Heart right ventricle (tissue), 16 donors: ENCODE data around the gene DNAJC7. TPM values are rescaled to one million over a fixed set of nuclear protein-coding genes. Genes with fewer than 3 reads are reported as not detected.

ENCODE experiments used
- ATAC-seq, 8 donors: fragments of 200-7000 bp; cut with Tn5 transposase; one replicate each; pipeline ENCODE4 v1.9.1; 2020; ENCODE audit warnings: mild to moderate bottlenecking in 8 of 8, moderate library complexity in 8 of 8, moderate number of reproducible peaks in 1 of 8
- DNase-seq, 2 donors: peaks; one replicate each; pipeline ENCODE4 v3.0.0-alpha.2; 2020
- H3K27ac ChIP-seq, 10 donors: fragments of 200-600 bp; sonication (generic) in 2 of 10; one replicate each; pipeline versions ENCODE4 v1.5.0 to v1.8.0; 2020 to 2022; ENCODE audit warnings: mild to moderate bottlenecking in 3 of 10
- H3K27me3 ChIP-seq, 7 donors: fragments of 200-600 bp; one replicate each; pipeline ENCODE4 v1.8.0; 2021 to 2022; ENCODE audit warnings: mild to moderate bottlenecking in 2 of 7
- H3K36me3 ChIP-seq, 9 donors: fragments of 200-600 bp; sonication (generic) in 1 of 9; one replicate each; pipeline versions ENCODE4 v1.5.0 to v1.8.0; 2020 to 2022; ENCODE audit warnings: mild to moderate bottlenecking in 2 of 9
- H3K4me1 ChIP-seq, 9 donors: fragments of 200-600 bp; sonication (generic) in 1 of 9; one replicate each; pipeline versions ENCODE4 v1.5.0 to v1.8.0; 2020 to 2022; ENCODE audit warnings: mild to moderate bottlenecking in 4 of 9
- H3K4me3 ChIP-seq, 10 donors: fragments of 200-600 bp; sonication (generic) in 2 of 10; one replicate each; pipeline versions ENCODE4 v1.5.0 to v1.8.0; 2020 to 2022; ENCODE audit warnings: mild to moderate bottlenecking in 7 of 10, moderate library complexity in 2 of 10
- H3K9me3 ChIP-seq, 11 donors: fragments of 200-600 bp in 10 of 11; sonication (generic) in 2 of 11; one replicate each; pipeline versions ENCODE4 v1.5.0 to v1.8.0; 2013 to 2022; ENCODE audit warnings: mild to moderate bottlenecking in 2 of 11, control low read depth in 1 of 11, moderate library complexity in 1 of 11
- CTCF ChIP-seq, 9 donors: fragments of 200-600 bp; sonication (generic) in 2 of 9; IDR thresholded peaks; one replicate each; pipeline versions ENCODE4 v1.5.0 to v1.8.0; 2021 to 2022; ENCODE audit warnings: antibody characterized with exemption in 9 of 9, mild to moderate bottlenecking in 5 of 9, moderate library complexity in 1 of 9
- WGBS, 2 donors: extraction: QIAGEN DNeasy Blood & Tissue Kit; methylation state at CpG; one replicate each; pipeline ENCODE4 v1.1.7; 2013; ENCODE audit warnings: inconsistent platforms in 1 of 2; 5-methylcytosine and 5-hydroxymethylcytosine counted together
- intact Hi-C, 10 donors: fragments of 100-400 bp; cut with DNase I; formaldehyde crosslinking; loops; one replicate each; pipeline versions ENCODE4 v1.11.1 to v1.14.2; 2022
- polyA plus RNA-seq, 2 donors: library from polyadenylated mRNA; stranded (reverse); fragments of 200-250 nt; gene quantifications; one replicate each; pipeline ENCODE4 v1.2.3, GENCODE V29; 2013
- total RNA-seq, 10 donors: library from RNA; stranded (reverse); fragmentation: NEBNext Ultra II Directional in 3 of 10; extraction: Animal tissue kit (Norgen Biotek cat#: 25700) in 3 of 10; gene quantifications; one replicate each; pipeline versions ENCODE4 v1.2.1 to v1.2.4, GENCODE V29; 2021 to 2023
- donor health status: Arrhythmogenic right ventricular cardiomyopathy.
- donor health status: ischemic (EF 13 %, LVEDD 7.1; RV severe dilation, severe dysfunction).
- donor health status: healthy with polysubstance abuse.
- donor health status: DM: no; HTN: yes; CAD: no.
- donor health status: DM: no; HTN: no; CAD: no.
- donor health status: ischemic (EF 25% LVEDD 6.9; RV normal size, moderate dysfunction).
- donor health status: ischemic (EF 25% LVEDD 5.7; RV mildly dilated, moderate dysfunction).
- donor health status: healthy.
- donor health status: DM: yes; HTN: yes; CAD: no.
- donor health status: Ischemic cardiomyopathy.
- donor health status: ischemic (EF 35%, LVEDD 5.7; RV mildly dilated, moderate dysfunction).
- donor health status: nonischemic (EF 11% LVEDD 7.7; RV severe dilation, severe dysfunction).
- donor health status: DM: yes; HTN: yes; CAD: no.
- donor health status: PGD.
- donor health status: ischemic (EF 29% LVEDD 5.4; RV normal size, mild dysfunction).
- donor health status: nonischemic (EF 23%, LVEDD 6.1; RV moderate dilation, normal function).

The DNAJC7 gene
- total and polyA plus RNA-seq, 12 donors = 68.8 to 121 (median 82.7) TPM

GRCh38 chr17:41930009-41930832 is 87.0 kb downstream of the DNAJC7 start, which contains the start of gene ODAD4:
Gene ODAD4, plus strand, starts transcription at chr17:41930617. Its CDS starts 107 bp downstream, at chr17:41930724.
- WGBS, 2 donors = 2% methylated on average over 43 of the region's 43 CpGs
- peaks cover 0 to 30% (median 7%) of the 10 kb centered on the region in 9 donors for H3K4me1 ChIP-seq
- H3K27ac ChIP-seq = peak within 1 kb of the TSS; percentile 27 to 92 (median 80)
- peaks cover 0 to 1% (median 0%) of the 10 kb centered on the region in 9 donors for H3K36me3 ChIP-seq
- ATAC-seq = peak; percentile 97 to 99 (median 98)
- intact Hi-C loops = no loop called here
- peak within 1 kb of the TSS; percentile 19 to 76 (median 59) for H3K4me3 ChIP-seq
- peak; percentile 12 to 63 (median 50) for TF ChIP-seq CTCF (IDR thresholded peaks at IDR 0.05)
- DNase-seq = peak; percentile 96 to 97
- H3K9me3 ChIP-seq = no peaks in the 10 kb centered on the region
- H3K27me3 ChIP-seq = no peaks in the 10 kb centered on the region

GRCh38 chr17:41928693-41929251 is 88.5 kb downstream of the DNAJC7 start:
- H3K4me3 ChIP-seq = no peak overlapping the region
- TF ChIP-seq CTCF (IDR thresholded peaks at IDR 0.05) = no peak
- intact Hi-C loops = no loop called here
- no peak overlapping the region for H3K27ac ChIP-seq
- no peaks in the 10 kb centered on the region for H3K27me3 ChIP-seq
- no peaks in the 10 kb centered on the region for H3K36me3 ChIP-seq
- H3K9me3 ChIP-seq = no peaks in the 10 kb centered on the region
- H3K4me1 ChIP-seq = peaks cover 0 to 30% (median 7%) of the 10 kb centered on the region in 9 donors
- DNase-seq (no peak), ATAC-seq (no peak)
- WGBS, 2 donors = 80 to 92% methylated on average over 6 of the region's 6 CpGs

Other genes starting within 250 kb of the DNAJC7 start
- 100 to 1,000 TPM; 113 to 217 (median 156) TPM for gene JUP, start 230.7 kb downstream of the DNAJC7 start, total RNA-seq
- 10 to 100 TPM; 80.2 to 95.8 TPM for gene JUP, start 230.7 kb downstream of the DNAJC7 start, polyA plus RNA-seq
- gene P3H4, start 205.5 kb downstream of the DNAJC7 start, total RNA-seq = 1 to 10 TPM; 2.0 to 7.5 (median 3.8) TPM
- gene P3H4, start 205.5 kb downstream of the DNAJC7 start, polyA plus RNA-seq = 1 to 10 TPM; 5.6 to 7.3 TPM
- gene FKBP10, start 204.4 kb downstream of the DNAJC7 start, total RNA-seq = 10 to 100 TPM in 4 of 10 donors, 1 to 10 TPM in 6; 4.8 to 31.8 (median 8.7) TPM
- gene FKBP10, start 204.4 kb downstream of the DNAJC7 start, polyA plus RNA-seq = 10 to 100 TPM; 27.8 to 29.3 TPM
- gene NT5C3B, start 181.2 kb downstream of the DNAJC7 start, total RNA-seq = 10 to 100 TPM; 14.5 to 25.0 (median 20.5) TPM
- gene NT5C3B, start 181.2 kb downstream of the DNAJC7 start, polyA plus RNA-seq = 10 to 100 TPM; 42.1 to 48.5 TPM
- under 1 TPM in 4 of 10 donors, not detected in 6; 0.12 to 0.25 (median 0.18) TPM for gene KLHL10, start 179.6 kb downstream of the DNAJC7 start, total RNA-seq
- under 1 TPM in 1 of 2 donors, not detected in 1; 0.01 TPM for gene KLHL10, start 179.6 kb downstream of the DNAJC7 start, polyA plus RNA-seq
- 1 to 10 TPM; 2.1 to 4.9 (median 3.6) TPM for gene KLHL11, start 152.0 kb downstream of the DNAJC7 start, total RNA-seq
- 1 to 10 TPM; 1.4 TPM for gene KLHL11, start 152.0 kb downstream of the DNAJC7 start, polyA plus RNA-seq
- gene ACLY, start 98.5 kb downstream of the DNAJC7 start, total RNA-seq = 10 to 100 TPM; 22.0 to 42.2 (median 25.2) TPM
- gene ACLY, start 98.5 kb downstream of the DNAJC7 start, polyA plus RNA-seq = 10 to 100 TPM; 12.1 to 27.0 TPM
- 1 to 10 TPM in 3 of 10 donors, under 1 TPM in 7; 0.23 to 1.6 (median 0.63) TPM for gene ODAD4, start 86.8 kb downstream of the DNAJC7 start, total RNA-seq
- 1 to 10 TPM; 1.2 to 1.5 TPM for gene ODAD4, start 86.8 kb downstream of the DNAJC7 start, polyA plus RNA-seq
- gene CNP, start 50.6 kb downstream of the DNAJC7 start, total RNA-seq = 10 to 100 TPM; 19.4 to 42.7 (median 26.2) TPM
- 10 to 100 TPM; 17.2 to 25.6 TPM for gene CNP, start 50.6 kb downstream of the DNAJC7 start, polyA plus RNA-seq
- 10 to 100 TPM; 50.1 to 64.1 (median 57.2) TPM for gene NKIRAS2, start 2.7 kb upstream of the DNAJC7 start, total RNA-seq
- gene NKIRAS2, start 2.7 kb upstream of the DNAJC7 start, polyA plus RNA-seq = 10 to 100 TPM; 51.4 to 61.2 TPM
- 1 to 10 TPM in 3 of 10 donors, under 1 TPM in 7; 0.46 to 1.2 (median 0.88) TPM for gene C17orf113, start 33.2 kb upstream of the DNAJC7 start, total RNA-seq
- 1 to 10 TPM in 1 of 2 donors, under 1 TPM in 1; 0.26 to 1.2 TPM for gene C17orf113, start 33.2 kb upstream of the DNAJC7 start, polyA plus RNA-seq
- under 1 TPM in 9 of 10 donors, not detected in 1; 0.16 to 0.56 (median 0.24) TPM for gene ZNF385C, start 81.0 kb upstream of the DNAJC7 start, total RNA-seq
- under 1 TPM; 0.09 to 0.29 TPM for gene ZNF385C, start 81.0 kb upstream of the DNAJC7 start, polyA plus RNA-seq
- 1 to 10 TPM; 2.2 to 8.4 (median 4.0) TPM for gene DHX58, start 95.3 kb upstream of the DNAJC7 start, total RNA-seq
- gene DHX58, start 95.3 kb upstream of the DNAJC7 start, polyA plus RNA-seq = 10 to 100 TPM in 1 of 2 donors, 1 to 10 TPM in 1; 3.4 to 16.9 TPM
- 10 to 100 TPM in 9 of 10 donors, 1 to 10 TPM in 1; 9.3 to 29.7 (median 13.3) TPM for gene KAT2A, start 103.9 kb upstream of the DNAJC7 start, total RNA-seq
- 100 to 1,000 TPM in 1 of 2 donors, 10 to 100 TPM in 1; 20.6 to 118 TPM for gene KAT2A, start 103.9 kb upstream of the DNAJC7 start, polyA plus RNA-seq
- gene HSPB9, start 105.4 kb upstream of the DNAJC7 start, total RNA-seq = under 1 TPM in 1 of 10 donors, not detected in 9; 0.23 TPM
- under 1 TPM; 0.01 to 0.29 TPM for gene HSPB9, start 105.4 kb upstream of the DNAJC7 start, polyA plus RNA-seq
- gene RAB5C, start 137.6 kb upstream of the DNAJC7 start, total RNA-seq = 10 to 100 TPM; 24.6 to 64.4 (median 35.3) TPM
- gene RAB5C, start 137.6 kb upstream of the DNAJC7 start, polyA plus RNA-seq = 10 to 100 TPM; 33.3 to 76.5 TPM
- gene KCNH4, start 163.7 kb upstream of the DNAJC7 start, total RNA-seq = under 1 TPM in 6 of 10 donors, not detected in 4; 0.06 to 0.22 (median 0.13) TPM
- under 1 TPM; 0.07 to 0.29 TPM for gene KCNH4, start 163.7 kb upstream of the DNAJC7 start, polyA plus RNA-seq
- gene HCRT, start 168.0 kb upstream of the DNAJC7 start, total RNA-seq = not detected
- gene HCRT, start 168.0 kb upstream of the DNAJC7 start, polyA plus RNA-seq = not detected
- gene GHDC, start 177.1 kb upstream of the DNAJC7 start, total RNA-seq = 10 to 100 TPM in 2 of 10 donors, 1 to 10 TPM in 8; 4.6 to 11.5 (median 6.2) TPM
- gene GHDC, start 177.1 kb upstream of the DNAJC7 start, polyA plus RNA-seq = 10 to 100 TPM in 1 of 2 donors, 1 to 10 TPM in 1; 7.0 to 10.1 TPM